ENCODE results near the gene SPOCK2. TPM values are rescaled to one million over a fixed set of nuclear protein-coding genes. Genes with fewer than 3 reads are reported as not detected.

The SPOCK2 gene
- polyA plus RNA-seq, 3 donors, result 0.20 to 1.6 (median 0.45) TPM

GRCh38 chr10:72014197-72014596 is 74.2 kb downstream of the SPOCK2 start:
- Mint-ChIP-seq H3K9me3 (peaks cover 0 to 3% (median 0%) of the 10 kb centered on the region in 7 donors), H3K4me3 (no peak overlapping the region), H3K36me3 (no peaks in the 10 kb centered on the region), H3K27ac (no peak overlapping the region), H3K27me3 (ENCODE audit: low read depth in 3 of 3) (peaks cover 3 to 7% (median 4%) of the 10 kb centered on the region in 3 donors), H3K4me1 (peaks cover 3% of the 10 kb centered on the region)
- Histone ChIP-seq H3K27me3 (ENCODE audit: control insufficient read depth in 2 of 2, insufficient read depth in 2 of 2, low read length in 2 of 2) (no peaks in the 10 kb centered on the region), H3K4me2 (replicated peaks; ENCODE audit: extremely low read depth, low read length, poor library complexity, severe bottlenecking) (no peak overlapping the region), H3K4me3 (replicated peaks in 1 of 3; ENCODE audit: low read depth in 2 of 3, low read length in 3 of 3) (no peak overlapping the region), H3K27ac (ENCODE audit: low read depth in 1 of 2, low read length in 2 of 2) (no peak overlapping the region), H4K20me1 (ENCODE audit: insufficient read depth, low read length) (no peaks in the 10 kb centered on the region), H3K9ac (ENCODE audit: insufficient read depth, low read length, poor library complexity, severe bottlenecking) (no peak overlapping the region), H3K36me3 (replicated peaks in 1 of 2; ENCODE audit: control insufficient read depth in 1 of 2, insufficient read depth in 2 of 2, low read length in 2 of 2) (no peaks in the 10 kb centered on the region), H3K4me1 (ENCODE audit: control insufficient read depth in 1 of 2, insufficient read depth in 2 of 2, low read length in 2 of 2) (no peaks in the 10 kb centered on the region), H2AFZ (ENCODE audit: insufficient read depth, low read depth, low read length, poor library complexity, severe bottlenecking) (no peak overlapping the region), H3K79me2 (ENCODE audit: insufficient read depth, low read length) (no peaks in the 10 kb centered on the region), H3K9me3 (replicated peaks in 1 of 2; ENCODE audit: control insufficient read depth in 1 of 2, insufficient read depth in 1 of 2, low read length in 2 of 2) (no peaks in the 10 kb centered on the region)
- no CpG with 5 or more reads among the region's 2 CpGs for WGBS (ENCODE audit: insufficient coverage)
- TF ChIP-seq CTCF (IDR thresholded peaks at IDR 0.05), result no peak
- intact Hi-C loops (cut with micrococcal nuclease), result no loop called here
- no peak for DNase-seq

GRCh38 chr10:72013202-72013945 is 75.0 kb downstream of the SPOCK2 start:
- whole genome bisulfite sequencing (ENCODE audit: insufficient coverage), result 94% methylated on average over 9 of the region's 13 CpGs

More at GRCh38 chr10:72013202-72013945, 75.0 kb downstream of the SPOCK2 start:
- Mint-ChIP-seq H3K4me1 (peaks cover 3% of the 10 kb centered on the region), H3K4me3 (no peak overlapping the region), H3K9me3 (peaks cover 0 to 4% (median 0%) of the 10 kb centered on the region in 7 donors), H3K27ac (no peak overlapping the region), H3K36me3 (no peaks in the 10 kb centered on the region), H3K27me3 (ENCODE audit: low read depth in 3 of 3) (peaks cover 1 to 4% (median 3%) of the 10 kb centered on the region in 3 donors)
- intact Hi-C loops (cut with micrococcal nuclease), result no loop called here
- Histone ChIP-seq H3K9me3 (replicated peaks in 1 of 2; ENCODE audit: control insufficient read depth in 1 of 2, insufficient read depth in 1 of 2, low read length in 2 of 2) (no peaks in the 10 kb centered on the region), H3K4me3 (replicated peaks in 1 of 3; ENCODE audit: low read depth in 2 of 3, low read length in 3 of 3) (no peak overlapping the region), H2AFZ (ENCODE audit: insufficient read depth, low read depth, low read length, poor library complexity, severe bottlenecking) (no peak overlapping the region), H3K36me3 (replicated peaks in 1 of 2; ENCODE audit: control insufficient read depth in 1 of 2, insufficient read depth in 2 of 2, low read length in 2 of 2) (no peaks in the 10 kb centered on the region), H3K27ac (ENCODE audit: low read depth in 1 of 2, low read length in 2 of 2) (no peak overlapping the region), H3K27me3 (ENCODE audit: control insufficient read depth in 2 of 2, insufficient read depth in 2 of 2, low read length in 2 of 2) (no peaks in the 10 kb centered on the region), H4K20me1 (ENCODE audit: insufficient read depth, low read length) (no peaks in the 10 kb centered on the region), H3K4me2 (replicated peaks; ENCODE audit: extremely low read depth, low read length, poor library complexity, severe bottlenecking) (no peak overlapping the region), H3K79me2 (ENCODE audit: insufficient read depth, low read length) (no peaks in the 10 kb centered on the region), H3K4me1 (ENCODE audit: control insufficient read depth in 1 of 2, insufficient read depth in 2 of 2, low read length in 2 of 2) (no peaks in the 10 kb centered on the region), H3K9ac (ENCODE audit: insufficient read depth, low read length, poor library complexity, severe bottlenecking) (no peak overlapping the region)
- no peak for DNase-seq
- no peak for TF ChIP-seq CTCF (IDR thresholded peaks at IDR 0.05)
